H1 (cell line): ENCODE data around the gene BAIAP2L2. TPM values are rescaled to one million over a fixed set of nuclear protein-coding genes. Genes with fewer than 3 reads are reported as not detected.
A peak's percentile ranks its signal among the peaks of the same experiment; 100 is the strongest.

ENCODE experiments used
- CTCF ChIA-PET: fragments of 300-600 bp; sonication (Branson Sonifier 250); formaldehyde crosslinking; loops from one replicate; lab custom pipeline; 2021; ENCODE audit not compliant: partially characterized antibody; lab: Charles Lee
- POLR2A ChIA-PET: fragments of 300-600 bp; sonication (Branson Sonifier 250); formaldehyde crosslinking; loops from one replicate; lab custom pipeline; 2021; ENCODE audit warnings: inconsistent platforms; ENCODE audit not compliant: partially characterized antibody; lab: Charles Lee
- DNase-seq, 2 experiments: peaks; one replicate each; pipeline versions ENCODE4 v3.0.0 to v3.0.0-alpha.2; 2010 to 2022; ENCODE audit warnings: low spot score in 2 of 2, low read depth in 1 of 2, mixed read lengths in 1 of 2
- FAIRE-seq: peaks from 2 replicates; lab custom pipeline; 2011; peaks lifted over from hg19 to GRCh38; lab: Jason Lieb, UNC
- H2AFZ ChIP-seq: 2 replicates; pipeline ENCODE4 v1.8.1; 2012; ENCODE audit warnings: low read length, inconsistent platforms
- H2AK5ac ChIP-seq: 2 replicates; pipeline ENCODE4 v1.6.1; 2013; ENCODE audit warnings: low read depth, low read length
- H2BK120ac ChIP-seq: replicated peaks from 2 replicates; pipeline ENCODE3; 2013; ENCODE audit warnings: low read depth, low read length, inconsistent platforms
- H2BK12ac ChIP-seq: 2 replicates; pipeline ENCODE4 v1.6.1; 2013; ENCODE audit warnings: low read depth, low read length
- H2BK15ac ChIP-seq: 2 replicates; pipeline ENCODE4 v1.6.1; 2013; ENCODE audit warnings: low read length
- H2BK20ac ChIP-seq: 2 replicates; pipeline ENCODE4 v1.6.1; 2013; ENCODE audit warnings: low read length
- H2BK5ac ChIP-seq: 2 replicates; pipeline ENCODE4 v1.6.1; 2013; ENCODE audit warnings: low read depth, low read length
- H3K14ac ChIP-seq: 2 replicates; pipeline ENCODE4 v1.6.1; 2013; ENCODE audit warnings: inconsistent platforms; ENCODE audit not compliant: insufficient read length
- H3K18ac ChIP-seq: 2 replicates; pipeline ENCODE4 v1.6.1; 2013; ENCODE audit warnings: low read length; ENCODE audit errors: extremely low read depth
- H3K23ac ChIP-seq: 2 replicates; pipeline ENCODE4 v1.6.1; 2013; ENCODE audit warnings: inconsistent platforms; ENCODE audit not compliant: insufficient read length
- H3K23me2 ChIP-seq: 2 replicates; pipeline ENCODE4 v1.6.1; 2013; ENCODE audit warnings: low read depth, low read length
- H3K27ac ChIP-seq: 2 replicates; pipeline ENCODE4 v1.6.1; 2011; ENCODE audit warnings: low read depth, low read length, inconsistent platforms
- H3K27me3 ChIP-seq, 4 experiments: replicated peaks in 1 of 4; 1 replicate in 1 of 4; 2 replicates in 3 of 4; pipeline versions ENCODE4 v1.6.1 to v1.8.1; 2011 to 2013; ENCODE audit warnings: low read length in 3 of 4, mild to moderate bottlenecking in 3 of 4, inconsistent platforms in 2 of 4, mixed read lengths in 2 of 4, moderate library complexity in 1 of 4; ENCODE audit not compliant: control insufficient read depth in 3 of 4, insufficient read depth in 3 of 4; ENCODE audit errors: extremely low read depth in 1 of 4
- H3K36me3 ChIP-seq, 4 experiments: 2 replicates each; pipeline versions ENCODE4 v1.6.1 to v1.8.1; 2011 to 2013; ENCODE audit warnings: mild to moderate bottlenecking in 4 of 4, low read length in 3 of 4, moderate library complexity in 2 of 4, control low read depth in 1 of 4, inconsistent platforms in 1 of 4; ENCODE audit not compliant: insufficient read depth in 4 of 4, control insufficient read depth in 2 of 4
- H3K4ac ChIP-seq: replicated peaks from 2 replicates; pipeline ENCODE3; 2013; ENCODE audit warnings: low read length, low read depth, mixed read lengths, inconsistent platforms; ENCODE audit not compliant: insufficient read length
- H3K4me1 ChIP-seq, 4 experiments: replicated peaks in 1 of 4; 1 replicate in 1 of 4; 2 replicates in 3 of 4; pipeline versions ENCODE4 v1.6.1 to v1.8.1; 2011 to 2013; ENCODE audit warnings: low read length in 3 of 4, inconsistent platforms in 2 of 4, mixed read lengths in 1 of 4; ENCODE audit not compliant: insufficient read depth in 4 of 4, control insufficient read depth in 3 of 4
- H3K4me2 ChIP-seq, 2 experiments: 2 replicates each; pipeline versions ENCODE4 v1.6.1 to v1.8.1; 2011 to 2013; ENCODE audit warnings: low read depth in 2 of 2, low read length in 2 of 2, control low read depth in 1 of 2, inconsistent platforms in 1 of 2, mild to moderate bottlenecking in 1 of 2; ENCODE audit not compliant: insufficient read depth in 1 of 2
- H3K4me3 ChIP-seq, 4 experiments: fragments of 200-600, 300-600 bp in 1 of 4; sonication (generic), shearing (Covaris generic), sonication (Bioruptor Twin) in 1 of 4; 2 replicates each; pipeline versions ENCODE4 v1.5.1 to v1.8.1; 2011 to 2016; ENCODE audit warnings: low read length in 4 of 4, low read depth in 3 of 4, control low read depth in 2 of 4, inconsistent platforms in 2 of 4, mild to moderate bottlenecking in 2 of 4, mixed read lengths in 1 of 4, moderate library complexity in 1 of 4; ENCODE audit not compliant: insufficient read depth in 2 of 4; ENCODE audit errors: extremely low read depth in 1 of 4
- H3K56ac ChIP-seq: replicated peaks from 2 replicates; pipeline ENCODE3; 2013; ENCODE audit warnings: low read depth, mild to moderate bottlenecking, mixed read lengths, low read length, inconsistent platforms; ENCODE audit not compliant: insufficient read length
- H3K79me1 ChIP-seq: 2 replicates; pipeline ENCODE4 v1.6.1; 2013; ENCODE audit warnings: low read depth, low read length, control low read depth
- H3K79me2 ChIP-seq, 2 experiments: 2 replicates each; pipeline versions ENCODE4 v1.6.1 to v1.8.1; 2012 to 2013; ENCODE audit warnings: low read length in 2 of 2, mild to moderate bottlenecking in 2 of 2, inconsistent platforms in 1 of 2; ENCODE audit not compliant: insufficient read depth in 2 of 2, control insufficient read depth in 1 of 2
- H3K9ac ChIP-seq, 4 experiments: replicated peaks in 1 of 4; 1 replicate in 1 of 4; 2 replicates in 3 of 4; pipeline versions ENCODE4 v1.6.1 to v1.8.1; 2011 to 2013; ENCODE audit warnings: low read depth in 3 of 4, low read length in 3 of 4, control low read depth in 2 of 4, mild to moderate bottlenecking in 2 of 4, moderate library complexity in 2 of 4, inconsistent platforms in 1 of 4; ENCODE audit errors: extremely low read depth in 1 of 4
- H3K9me3 ChIP-seq, 2 experiments: 2 replicates each; pipeline versions ENCODE4 v1.6.1 to v1.8.1; 2012 to 2013; ENCODE audit warnings: mild to moderate bottlenecking in 2 of 2, moderate library complexity in 2 of 2, control low read depth in 1 of 2, inconsistent platforms in 1 of 2, low read depth in 1 of 2, low read length in 1 of 2, mixed read lengths in 1 of 2; ENCODE audit not compliant: insufficient read depth in 2 of 2
- H4K20me1 ChIP-seq, 2 experiments: replicated peaks in 1 of 2; 2 replicates each; pipeline versions ENCODE3 to v1.8.1; 2011 to 2013; ENCODE audit warnings: inconsistent platforms in 2 of 2, low read length in 2 of 2, mild to moderate bottlenecking in 1 of 2; ENCODE audit not compliant: insufficient read depth in 2 of 2, control insufficient read depth in 1 of 2
- H4K5ac ChIP-seq: 2 replicates; pipeline ENCODE4 v1.6.1; 2013; ENCODE audit warnings: low read length, low read depth, mixed read lengths, inconsistent platforms; ENCODE audit not compliant: insufficient read length
- H4K8ac ChIP-seq: 2 replicates; pipeline ENCODE4 v1.8.0; 2013; ENCODE audit warnings: mild to moderate bottlenecking, moderate library complexity, low read length, inconsistent platforms; ENCODE audit not compliant: insufficient read depth; ENCODE audit errors: extremely low read depth
- H4K91ac ChIP-seq: replicated peaks from 2 replicates; pipeline ENCODE3; 2013; ENCODE audit warnings: low read length, mixed read lengths, inconsistent platforms; ENCODE audit not compliant: insufficient read length
- BRCA1 ChIP-seq: IDR thresholded peaks from 2 replicates; pipeline ENCODE4 v1.6.1; 2012; ENCODE audit warnings: low read depth, low read length, improper control_type of control experiment
- CHD2 ChIP-seq: IDR thresholded peaks from 2 replicates; pipeline ENCODE4 v1.6.1; 2012; ENCODE audit warnings: low read length, improper control_type of control experiment
- EGR1 ChIP-seq: IDR thresholded peaks from 2 replicates; pipeline ENCODE4 v1.6.1; 2011; ENCODE audit warnings: low read depth, low read length, borderline replicate concordance
- HDAC2 ChIP-seq, 2 experiments: fragments of 300-600 bp in 1 of 2; sonication (generic) in 1 of 2; IDR thresholded peaks; 2 replicates each; pipeline ENCODE4 v1.6.1; 2011 to 2012; ENCODE audit warnings: low read depth in 2 of 2, low read length in 2 of 2, mild to moderate bottlenecking in 2 of 2, moderate library complexity in 2 of 2, borderline replicate concordance in 1 of 2, inconsistent platforms in 1 of 2
- KDM1A ChIP-seq: fragments of 200-600, 300-600 bp; sonication (generic); IDR thresholded peaks from 2 replicates; pipeline ENCODE4 v1.7.1; 2016; ENCODE audit warnings: mild to moderate bottlenecking, low read length, borderline replicate concordance
- KDM4A ChIP-seq: IDR thresholded peaks from one replicate; pipeline ENCODE4 v1.7.1; 2012; ENCODE audit warnings: low read depth, mild to moderate bottlenecking, moderate library complexity, low read length, inconsistent platforms; ENCODE audit not compliant: severe bottlenecking
- MAFK ChIP-seq: IDR thresholded peaks from 2 replicates; pipeline ENCODE4 v1.6.1; 2012; ENCODE audit warnings: low read depth, mild to moderate bottlenecking, improper control_type of control experiment, low read length
- SIRT6 ChIP-seq: IDR thresholded peaks from one replicate; pipeline ENCODE4 v1.7.1; 2012; ENCODE audit warnings: low read length, inconsistent platforms
- TAF1 ChIP-seq: IDR thresholded peaks from 2 replicates; pipeline ENCODE4 v1.6.1; 2011; ENCODE audit warnings: mild to moderate bottlenecking, low read depth, low read length
- TAF7 ChIP-seq: optimal IDR thresholded peaks from 2 replicates; pipeline ENCODE3; 2011; ENCODE audit warnings: low read depth, mild to moderate bottlenecking, inconsistent platforms, low read length, moderate library complexity, borderline replicate concordance
- TBP ChIP-seq: IDR thresholded peaks from 2 replicates; pipeline ENCODE4 v1.6.1; 2011; ENCODE audit warnings: low read depth, low read length, improper control_type of control experiment
- TEAD4 ChIP-seq: IDR thresholded peaks from 2 replicates; pipeline ENCODE4 v1.6.1; 2012; ENCODE audit warnings: low read depth, low read length, inconsistent platforms, mixed read lengths
- WGBS, 2 experiments: shearing (Covaris generic) in 1 of 2; methylation state at CpG; one replicate each; pipeline versions ENCODE4 v1.1.6 to v1.1.7; 2013 to 2015; ENCODE audit warnings: low lambda C conversion rate in 2 of 2, mixed read lengths in 2 of 2, inconsistent platforms in 1 of 2, low coverage in 1 of 2, missing lambda C conversion rate in 1 of 2; ENCODE audit not compliant: insufficient replicate concordance in 2 of 2, insufficient coverage in 1 of 2, insufficient read length in 1 of 2; ENCODE audit errors: extremely low coverage in 1 of 2, missing lambda C conversion rate in 1 of 2; 5-methylcytosine and 5-hydroxymethylcytosine counted together
- polyA plus RNA-seq, 7 experiments: library from polyadenylated mRNA; depleted of rRNA in 3 of 7; stranded (reverse) in 5 of 7; unstranded in 2 of 7; fragments of >200 nt in 5 of 7; fragments of 200-250 nt in 2 of 7; gene quantifications; 1 replicate in 5 of 7; 2 replicates in 1 of 7; 4 replicates in 1 of 7; pipeline versions ENCODE4 v1.2.1 to v1.2.3, GENCODE V29; 2011 to 2013; ENCODE audit warnings: missing spikeins in 2 of 7, mixed read lengths in 2 of 7
- total RNA-seq: library from RNA; stranded (reverse); fragmentation: NEBNext Ultra II Directional; extraction: Animal tissue kit (Norgen Biotek cat#: 25700); gene quantifications from 2 replicates; pipeline ENCODE4 v1.2.1, GENCODE V29; 2021

BAIAP2L2 gene
- total and polyA plus RNA-seq, 2 of the 8 experiments (the other 6 are each of a cell fraction or from before 2014, with no cell fraction given): 5.4 to 10.0 TPM

DNA sequence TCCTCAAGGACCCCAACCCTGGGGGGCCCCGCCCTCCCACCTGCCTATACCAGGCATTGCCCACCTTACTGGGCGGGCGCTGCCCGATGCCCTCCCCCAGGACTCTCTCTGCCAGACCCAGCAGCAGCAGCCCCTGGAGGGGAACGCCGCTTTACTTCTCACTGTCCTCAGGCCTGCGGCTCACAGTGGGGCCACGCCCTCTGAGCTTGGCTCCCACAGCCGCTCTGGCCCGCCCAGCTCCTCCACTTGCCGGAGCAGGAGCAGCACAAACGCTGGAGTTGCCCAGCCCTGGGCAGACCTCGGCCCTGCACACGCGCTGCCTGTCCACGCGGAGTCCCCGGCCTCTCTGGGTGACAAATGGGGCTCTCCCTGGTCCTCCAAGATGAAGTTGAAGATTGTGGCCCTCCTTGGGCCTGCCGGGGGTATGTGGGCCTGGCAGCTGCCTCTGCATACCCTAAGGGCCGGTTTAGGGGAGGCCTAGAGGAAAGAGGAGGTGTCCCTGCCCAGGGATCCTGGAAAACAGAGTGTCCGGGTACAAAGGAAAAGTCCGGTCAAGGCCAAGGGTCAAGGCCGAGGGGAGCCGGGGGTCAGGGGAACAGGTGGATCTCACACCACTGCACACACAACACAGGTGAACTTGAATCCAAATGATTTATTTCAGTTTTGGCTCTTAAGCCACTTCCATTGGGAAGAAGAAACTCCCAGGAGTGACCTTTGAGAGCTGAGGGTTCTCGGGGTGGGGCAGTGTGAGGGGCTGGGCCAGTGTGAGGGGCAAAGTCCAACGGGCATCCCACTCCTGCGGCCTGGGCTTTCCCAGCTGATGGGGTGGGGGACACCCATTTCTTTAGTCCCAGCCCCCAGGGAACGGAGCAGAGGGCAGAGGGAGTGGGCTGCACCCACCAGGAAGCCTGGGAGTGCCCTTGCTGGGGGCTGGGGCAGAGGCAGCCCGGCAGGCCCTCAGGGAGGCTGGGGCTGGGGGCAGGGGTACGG, 674 bp upstream of the BAIAP2L2 start:
- Histone ChIP-seq H2BK20ac (no peak overlapping the region), H3K9me3 (no peaks in the 10 kb centered on the region), H4K5ac (no peak overlapping the region), H3K79me1 (no peaks in the 10 kb centered on the region), H3K23me2 (0 out of 2 replicates have a peak, but pooled peaks cover 1% of the 10 kb centered on the region), H3K4me2 (no peak overlapping the region; a peak in 1 of 4 replicates), H2AFZ (no peak overlapping the region), H3K14ac (no peak overlapping the region), H2AK5ac (0 out of 2 replicates have a peak overlapping the region, but pooled peaks have one; percentile 24), H3K4me3 (no peak overlapping the region), H3K4ac (no peak overlapping the region), H3K4me1 (peaks cover 0 to 9% (median 7%) of the 10 kb centered on the region in 4 experiments; a peak in 3 of 7 replicates), H3K9ac (no peak overlapping the region), H3K27ac (no peak overlapping the region), H3K23ac (no peak overlapping the region), H2BK5ac (no peak overlapping the region), H2BK15ac (no peak overlapping the region), H4K8ac (peak overlapping the region; percentile 57; the same call in 1 of the 2 replicates), H2BK12ac (no peak overlapping the region), H3K79me2 (no peaks in the 10 kb centered on the region), H3K18ac (no peak overlapping the region), H3K36me3 (no peaks in the 10 kb centered on the region), H4K20me1 (no peaks in the 10 kb centered on the region), H2BK120ac (no peak overlapping the region), H3K27me3 (no peaks in the 10 kb centered on the region; a peak in 2 of 7 replicates), H4K91ac (no peak overlapping the region), H3K56ac (no peak overlapping the region)
- WGBS, 2 experiments: 77% methylated on average over 22 of the region's 30 CpGs; no CpG with 5 or more reads in 1 of the 2 experiments
- ChIA-PET CTCF (interaction anchor here (0.7 to 10.2 kb wide), 15 partner anchors 10 to 544 kb away, joined by 3 to 194 read pairs (median 7); partner anchors contain the start of gene PICK1), POLR2A (interaction anchor here (0.7 to 1.5 kb wide), 4 partner anchors 9 to 27 kb away, joined by 4 to 5 read pairs (median 4); partner anchors contain the start of gene SLC16A8)
- FAIRE-seq (no peak), DNase-seq (no peak)
- TF ChIP-seq KDM4A (no peak), TAF7 (no peak), MAFK (no peak), CHD2 (no peak), KDM1A (no peak), EGR1 (no peak), TBP (no peak), TAF1 (no peak), TEAD4 (no peak), HDAC2 (IDR thresholded peaks at IDR 0.05; ENCODE audit: borderline replicate concordance in 1 of 2, low read depth in 2 of 2, low read length in 2 of 2) (no peak), BRCA1 (no peak), SIRT6 (no peak)
